Measurements from ENCODE around the gene NBAS.
"Not testable (repeated sequence)": the region's sequence is repeated elsewhere in the genome, so short reads cannot be mapped to it uniquely, and the experiment has no call there.

NBAS gene

GRCh38 chr2:15547115-15547876 lies 13.8 kb downstream of the NBAS start:
- TF ChIP-seq CTCF (conservative IDR thresholded peaks at IDR 0.05; ENCODE audit: low read length) = no peak
- no peak overlapping the region for H3K4me3 ChIP-seq (ENCODE audit: low read length)
- peak; percentile 33 for DNase-seq (ENCODE audit: low read depth)

- H3K4me3 ChIP-seq (ENCODE audit: low read length) = no peak overlapping the region
- no peak for DNase-seq (ENCODE audit: low read depth)
- TF ChIP-seq CTCF (conservative IDR thresholded peaks at IDR 0.05; ENCODE audit: low read length) = no peak
Measured at GRCh38 chr2:15546297-15547098, 14.6 kb downstream of the NBAS start.

- no peak overlapping the region for H3K4me3 ChIP-seq (ENCODE audit: low read length)
- no peak for DNase-seq (ENCODE audit: low read depth)
Measured at GRCh38 chr2:15544227-15544626, 16.9 kb downstream of the NBAS start.

GRCh38 chr2:15543541-15543940 lies 17.6 kb downstream of the NBAS start:
- no peak overlapping the region for H3K4me3 ChIP-seq (ENCODE audit: low read length)
- TF ChIP-seq CTCF (conservative IDR thresholded peaks at IDR 0.05; ENCODE audit: low read length) = no peak
- no peak for DNase-seq (ENCODE audit: low read depth)

More at GRCh38 chr2:15544227-15544626, 16.9 kb downstream of the NBAS start:
- TF ChIP-seq CTCF (conservative IDR thresholded peaks at IDR 0.05; ENCODE audit: low read length) = no peak

GRCh38 chr2:15543053-15543452 lies 18.1 kb downstream of the NBAS start:
- no peak overlapping the region for H3K4me3 ChIP-seq (ENCODE audit: low read length)
- DNase-seq (ENCODE audit: low read depth) = no peak
- TF ChIP-seq CTCF (conservative IDR thresholded peaks at IDR 0.05; ENCODE audit: low read length) = no peak

GRCh38 chr2:15542269-15542668 lies 18.9 kb downstream of the NBAS start:
- DNase-seq (ENCODE audit: low read depth); H3K4me3 ChIP-seq (ENCODE audit: low read length): not testable (repeated sequence)

GRCh38 chr2:15540523-15540922 lies 20.6 kb downstream of the NBAS start:
- not testable (repeated sequence) for H3K4me3 ChIP-seq (ENCODE audit: low read length); DNase-seq (ENCODE audit: low read depth)

- no peak for DNase-seq (ENCODE audit: low read depth)
- TF ChIP-seq CTCF (conservative IDR thresholded peaks at IDR 0.05; ENCODE audit: low read length) = no peak
- H3K4me3 ChIP-seq (ENCODE audit: low read length) = no peak overlapping the region
Measured at GRCh38 chr2:15539999-15540398, 21.1 kb downstream of the NBAS start.
